H9 (cell line): ENCODE measurements around the gene RAB6B. TPM values are rescaled to one million over a fixed set of nuclear protein-coding genes. Genes with fewer than 3 reads are reported as not detected.
A peak's percentile ranks its signal among the peaks of the same experiment; 100 is the strongest.

ENCODE experiments used
- DNase-seq: peaks from one replicate; pipeline ENCODE4 v3.0.0-alpha.2; 2017
- H2AFZ ChIP-seq: one replicate; pipeline ENCODE4 v1.6.1; 2013; ENCODE audit warnings: mild to moderate bottlenecking, low read length, control low read depth, moderate library complexity
- H2AK5ac ChIP-seq: 2 replicates; pipeline ENCODE4 v1.6.1; 2013; ENCODE audit warnings: low read length, control low read depth, mixed read lengths; ENCODE audit not compliant: insufficient read length
- H2BK120ac ChIP-seq: one replicate; pipeline ENCODE4 v1.6.1; 2013; ENCODE audit warnings: low read depth, mild to moderate bottlenecking, low read length, control low read depth, inconsistent platforms; ENCODE audit not compliant: poor library complexity, severe bottlenecking
- H2BK12ac ChIP-seq: 2 replicates; pipeline ENCODE4 v1.6.1; 2013; ENCODE audit warnings: low read length, control low read depth, mixed read lengths, low read depth; ENCODE audit not compliant: insufficient read length
- H2BK15ac ChIP-seq: 2 replicates; pipeline ENCODE4 v1.6.1; 2013; ENCODE audit warnings: low read depth, low read length, control low read depth
- H2BK20ac ChIP-seq: one replicate; pipeline ENCODE4 v1.6.1; 2013; ENCODE audit warnings: low read depth, mild to moderate bottlenecking, low read length, control low read depth, inconsistent platforms; ENCODE audit not compliant: poor library complexity, severe bottlenecking
- H2BK5ac ChIP-seq: 2 replicates; pipeline ENCODE4 v1.6.1; 2013; ENCODE audit warnings: low read length, control low read depth, mixed read lengths; ENCODE audit not compliant: insufficient read length
- H3K14ac ChIP-seq: 2 replicates; pipeline ENCODE4 v1.6.1; 2013; ENCODE audit warnings: low read length, control low read depth; ENCODE audit not compliant: insufficient read depth
- H3K18ac ChIP-seq: 2 replicates; pipeline ENCODE4 v1.6.1; 2013; ENCODE audit warnings: low read depth, mild to moderate bottlenecking, mixed read lengths, low read length, control low read depth; ENCODE audit not compliant: insufficient read length
- H3K23ac ChIP-seq: 2 replicates; pipeline ENCODE4 v1.6.1; 2013; ENCODE audit warnings: low read length, control low read depth, mixed read lengths, low read depth; ENCODE audit not compliant: insufficient read length
- H3K23me2 ChIP-seq: 2 replicates; pipeline ENCODE4 v1.6.1; 2013; ENCODE audit warnings: low read depth, mild to moderate bottlenecking, mixed read lengths, low read length, control low read depth; ENCODE audit not compliant: insufficient read length, poor library complexity, severe bottlenecking
- H3K27ac ChIP-seq: 2 replicates; pipeline ENCODE4 v1.5.1; 2013; ENCODE audit warnings: low read length, control low read depth, mixed read lengths, low read depth; ENCODE audit not compliant: insufficient read length
- H3K27me3 ChIP-seq: 2 replicates; pipeline ENCODE4 v1.6.1; 2013; ENCODE audit warnings: low read length, control low read depth, inconsistent platforms; ENCODE audit not compliant: insufficient read depth
- H3K4ac ChIP-seq: 2 replicates; pipeline ENCODE4 v1.6.1; 2013; ENCODE audit warnings: low read depth, mild to moderate bottlenecking, control low read depth, inconsistent platforms, low read length, moderate library complexity
- H3K4me1 ChIP-seq: 2 replicates; pipeline ENCODE4 v1.6.1; 2013; ENCODE audit warnings: low read length, control low read depth, inconsistent platforms; ENCODE audit not compliant: insufficient read depth
- H3K4me2 ChIP-seq: 2 replicates; pipeline ENCODE4 v1.6.1; 2013; ENCODE audit warnings: low read length, control low read depth, mixed read lengths; ENCODE audit not compliant: insufficient read length, insufficient read depth
- H3K56ac ChIP-seq: 2 replicates; pipeline ENCODE4 v1.6.1; 2013; ENCODE audit warnings: low read depth, mild to moderate bottlenecking, mixed read lengths, low read length, control low read depth; ENCODE audit not compliant: insufficient read length
- H3K79me1 ChIP-seq: 2 replicates; pipeline ENCODE4 v1.6.1; 2013; ENCODE audit warnings: low read depth, mild to moderate bottlenecking, moderate library complexity, low read length, control low read depth, inconsistent platforms; ENCODE audit not compliant: insufficient read depth, poor library complexity, severe bottlenecking
- H3K79me2 ChIP-seq: 2 replicates; pipeline ENCODE4 v1.6.1; 2013; ENCODE audit warnings: low read length, control low read depth, inconsistent platforms; ENCODE audit not compliant: insufficient read depth
- H3K9ac ChIP-seq: 2 replicates; pipeline ENCODE4 v1.6.1; 2013; ENCODE audit warnings: low read length, control low read depth, mixed read lengths; ENCODE audit not compliant: insufficient read length; ENCODE audit errors: extremely low read depth
- H3K9me3 ChIP-seq: one replicate; pipeline ENCODE4 v1.6.1; 2013; ENCODE audit warnings: low read depth, low read length, inconsistent platforms; ENCODE audit not compliant: control insufficient read depth
- H3T11ph ChIP-seq: one replicate; pipeline ENCODE4 v1.6.1; 2013; ENCODE audit warnings: mild to moderate bottlenecking, low read length, control low read depth, inconsistent platforms
- H4K20me1 ChIP-seq: one replicate; pipeline ENCODE4 v1.6.1; 2013; ENCODE audit not compliant: control insufficient read depth, insufficient read length, insufficient read depth
- H4K5ac ChIP-seq: 2 replicates; pipeline ENCODE4 v1.6.1; 2013; ENCODE audit warnings: low read depth, mild to moderate bottlenecking, mixed read lengths, low read length, control low read depth; ENCODE audit not compliant: insufficient read length
- H4K8ac ChIP-seq: replicated peaks from 2 replicates; pipeline ENCODE4 v1.6.1; 2013; ENCODE audit warnings: low read length, control low read depth, mixed read lengths, low read depth; ENCODE audit not compliant: insufficient read length
- H4K91ac ChIP-seq: 2 replicates; pipeline ENCODE4 v1.6.1; 2013; ENCODE audit warnings: low read depth, mild to moderate bottlenecking, moderate library complexity, mixed read lengths, low read length, control low read depth; ENCODE audit not compliant: insufficient read length
- H3K27ac Mint-ChIP-seq, 3 experiments: 2 replicates in 2 of 3; 3 replicates in 1 of 3; pipeline ENCODE4 v1.8.0; 2020 to 2021; ENCODE audit warnings: mixed read lengths in 3 of 3, mild to moderate bottlenecking in 1 of 3, moderate library complexity in 1 of 3
- H3K27me3 Mint-ChIP-seq: 2 replicates; pipeline ENCODE4 v1.8.0; 2021; ENCODE audit warnings: low read depth, mild to moderate bottlenecking, moderate library complexity, mixed read lengths
- H3K36me3 Mint-ChIP-seq, 3 experiments: 2 replicates in 2 of 3; 3 replicates in 1 of 3; pipeline ENCODE4 v1.8.0; 2020 to 2021; ENCODE audit warnings: low read depth in 3 of 3, mixed read lengths in 3 of 3; ENCODE audit not compliant: insufficient read depth in 1 of 3
- H3K4me1 Mint-ChIP-seq, 2 experiments: 2 replicates each; pipeline ENCODE4 v1.8.0; 2020; ENCODE audit warnings: mixed read lengths in 2 of 2
- H3K4me3 Mint-ChIP-seq, 2 experiments: 2 replicates in 1 of 2; 3 replicates in 1 of 2; pipeline ENCODE4 v1.8.0; 2020 to 2021; ENCODE audit warnings: mild to moderate bottlenecking in 2 of 2, mixed read lengths in 2 of 2, moderate library complexity in 1 of 2
- H3K9me3 Mint-ChIP-seq, 2 experiments: 2 replicates in 1 of 2; 3 replicates in 1 of 2; pipeline ENCODE4 v1.8.0; 2020; ENCODE audit warnings: mild to moderate bottlenecking in 2 of 2, mixed read lengths in 2 of 2, moderate library complexity in 1 of 2
- CTCF ChIP-seq: fragments of 200-600 bp; sonication (generic); conservative IDR thresholded peaks from 3 replicates; pipeline ENCODE4 v1.8.0; 2021; ENCODE audit warnings: antibody characterized with exemption, mild to moderate bottlenecking
- WGBS: extraction: QIAGEN DNeasy Blood & Tissue Kit; methylation state at CpG from one replicate; pipeline ENCODE4 v1.1.7; 2013; ENCODE audit warnings: missing lambda C conversion rate, low lambda C conversion rate, mixed read lengths; ENCODE audit not compliant: insufficient read length; ENCODE audit errors: extremely low coverage; 5-methylcytosine and 5-hydroxymethylcytosine counted together
- total RNA-seq: library from RNA; stranded (reverse); gene quantifications from 2 replicates; pipeline ENCODE4 v1.2.1, GENCODE V29; 2021

RAB6B gene
- total RNA-seq, 1 experiment from 2014 or later: 12.3 TPM

GRCh38 chr3:133835418-133835743 lies 60.3 kb downstream of the RAB6B start:
- no peaks in the 10 kb centered on the region for H3K9me3 ChIP-seq
- no CpG with 5 or more reads among the region's 3 CpGs for WGBS
- no peak for TF ChIP-seq CTCF

More at GRCh38 chr3:133835418-133835743, 60.3 kb downstream of the RAB6B start:
- no peak overlapping the region for H3K9ac ChIP-seq
- H2BK5ac ChIP-seq: no peak overlapping the region
- H3K36me3 Mint-ChIP-seq: peaks cover 0 to 3% (median 1%) of the 10 kb centered on the region in 3 experiments; a peak in 1 of 7 replicates
- H3K9me3 Mint-ChIP-seq: no peaks in the 10 kb centered on the region
- H2BK12ac ChIP-seq: no peak overlapping the region
- H3K79me2 ChIP-seq: no peaks in the 10 kb centered on the region
- H4K20me1 ChIP-seq: no peaks in the 10 kb centered on the region
- H2BK120ac ChIP-seq: no peak overlapping the region
- H3K79me1 ChIP-seq: no peaks in the 10 kb centered on the region
- no peaks in the 10 kb centered on the region for H3K27me3 ChIP-seq
- H2BK15ac ChIP-seq: no peak overlapping the region
- H3K4me1 Mint-ChIP-seq: no peaks in the 10 kb centered on the region
- H3K56ac ChIP-seq: no peak overlapping the region
- no peak overlapping the region for H4K8ac ChIP-seq
- no peak overlapping the region for H3K18ac ChIP-seq
- no peaks in the 10 kb centered on the region for H3K23me2 ChIP-seq
- no peak overlapping the region for H4K91ac ChIP-seq
- H4K5ac ChIP-seq: no peak overlapping the region
- H3K4ac ChIP-seq: no peak overlapping the region
- H2BK20ac ChIP-seq: no peak overlapping the region
- H3K27me3 Mint-ChIP-seq: no peaks in the 10 kb centered on the region
- no peak overlapping the region for H3K27ac ChIP-seq
- H3K4me1 ChIP-seq: no peaks in the 10 kb centered on the region
- H3K4me2 ChIP-seq: no peak overlapping the region
- H2AFZ ChIP-seq: no peak overlapping the region
- no peak overlapping the region for H2AK5ac ChIP-seq
- no peak overlapping the region for H3K23ac ChIP-seq
- H3T11ph ChIP-seq: no peak overlapping the region
- H3K4me3 Mint-ChIP-seq: no peak overlapping the region
- peak; percentile 8 for DNase-seq
- no peak overlapping the region for H3K14ac ChIP-seq
- no peak overlapping the region; a peak in 2 of 7 replicates for H3K27ac Mint-ChIP-seq
